ENCODE data around the gene WNT7A. TPM values are rescaled to one million over a fixed set of nuclear protein-coding genes. Genes with fewer than 3 reads are reported as not detected.

The WNT7A gene
- total RNA-seq, 3 donors from 2014 or later: not detected

DNA sequence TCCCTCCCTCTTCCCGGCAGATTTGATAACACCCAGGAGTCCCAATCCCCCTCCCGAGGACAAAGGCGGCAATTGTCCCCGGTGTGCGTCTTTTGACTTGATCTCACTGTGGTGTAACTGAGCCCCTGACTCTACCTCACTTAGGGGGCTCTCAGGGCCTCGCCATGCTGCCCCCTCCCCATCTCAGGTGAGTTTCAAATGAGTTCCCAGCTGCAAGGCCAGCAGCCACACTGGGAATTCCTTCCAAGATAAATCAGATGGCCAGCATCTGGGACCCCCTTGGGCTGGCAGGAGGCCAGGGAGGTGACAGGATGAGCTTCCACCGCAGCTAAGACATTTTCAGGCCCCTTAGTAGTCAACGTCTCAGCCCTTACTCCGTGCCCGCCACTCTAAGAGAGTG is 35.0 kb downstream of the WNT7A start:
- no peak overlapping the region for H3K4me3 ChIP-seq
- TF ChIP-seq, protein P1, sequence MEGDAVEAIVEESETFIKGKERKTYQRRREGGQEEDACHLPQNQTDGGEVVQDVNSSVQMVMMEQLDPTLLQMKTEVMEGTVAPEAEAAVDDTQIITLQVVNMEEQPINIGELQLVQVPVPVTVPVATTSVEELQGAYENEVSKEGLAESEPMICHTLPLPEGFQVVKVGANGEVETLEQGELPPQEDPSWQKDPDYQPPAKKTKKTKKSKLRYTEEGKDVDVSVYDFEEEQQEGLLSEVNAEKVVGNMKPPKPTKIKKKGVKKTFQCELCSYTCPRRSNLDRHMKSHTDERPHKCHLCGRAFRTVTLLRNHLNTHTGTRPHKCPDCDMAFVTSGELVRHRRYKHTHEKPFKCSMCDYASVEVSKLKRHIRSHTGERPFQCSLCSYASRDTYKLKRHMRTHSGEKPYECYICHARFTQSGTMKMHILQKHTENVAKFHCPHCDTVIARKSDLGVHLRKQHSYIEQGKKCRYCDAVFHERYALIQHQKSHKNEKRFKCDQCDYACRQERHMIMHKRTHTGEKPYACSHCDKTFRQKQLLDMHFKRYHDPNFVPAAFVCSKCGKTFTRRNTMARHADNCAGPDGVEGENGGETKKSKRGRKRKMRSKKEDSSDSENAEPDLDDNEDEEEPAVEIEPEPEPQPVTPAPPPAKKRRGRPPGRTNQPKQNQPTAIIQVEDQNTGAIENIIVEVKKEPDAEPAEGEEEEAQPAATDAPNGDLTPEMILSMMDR (IDR thresholded peaks at IDR 0.05): no peak
- DNase-seq (no peak), ATAC-seq (no peak)
- no peaks in the 10 kb centered on the region for H3K36me3 ChIP-seq (ENCODE audit: low read depth)
- H3K9me3 ChIP-seq: no peaks in the 10 kb centered on the region
- H3K4me1 ChIP-seq (ENCODE audit: low read depth): no peaks in the 10 kb centered on the region
- intact Hi-C loops (cut with DNase I, micrococcal nuclease): no loop called here

DNA sequence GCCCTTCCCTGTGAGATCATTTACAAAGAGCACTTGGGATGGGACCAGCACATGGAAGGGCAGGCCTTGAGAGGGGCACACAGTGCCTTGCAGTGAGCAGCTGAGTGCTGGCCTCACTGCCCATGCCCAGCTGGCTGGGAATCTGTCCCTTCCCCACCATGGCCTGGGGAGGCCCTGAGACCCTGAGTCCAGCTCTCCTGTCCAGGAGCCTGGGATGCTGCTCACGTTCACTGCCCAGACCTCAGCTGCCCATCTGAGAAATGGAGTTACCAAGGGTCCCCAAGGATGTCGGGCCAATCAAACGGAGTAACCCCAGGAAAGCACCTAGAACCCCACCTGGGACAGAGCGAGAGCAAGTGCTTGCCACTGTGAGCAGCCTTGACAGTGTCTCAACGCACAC is 35.6 kb downstream of the WNT7A start:
- Histone ChIP-seq H3K9me3 (no peaks in the 10 kb centered on the region), H3K4me3 (no peak overlapping the region), H3K36me3 (ENCODE audit: low read depth) (no peaks in the 10 kb centered on the region), H3K4me1 (ENCODE audit: low read depth) (no peaks in the 10 kb centered on the region)
- intact Hi-C loops (cut with DNase I, micrococcal nuclease): no loop called here
- TF ChIP-seq, protein P1 (IDR thresholded peaks at IDR 0.05): no peak
- ATAC-seq (no peak), DNase-seq (no peak)

DNA sequence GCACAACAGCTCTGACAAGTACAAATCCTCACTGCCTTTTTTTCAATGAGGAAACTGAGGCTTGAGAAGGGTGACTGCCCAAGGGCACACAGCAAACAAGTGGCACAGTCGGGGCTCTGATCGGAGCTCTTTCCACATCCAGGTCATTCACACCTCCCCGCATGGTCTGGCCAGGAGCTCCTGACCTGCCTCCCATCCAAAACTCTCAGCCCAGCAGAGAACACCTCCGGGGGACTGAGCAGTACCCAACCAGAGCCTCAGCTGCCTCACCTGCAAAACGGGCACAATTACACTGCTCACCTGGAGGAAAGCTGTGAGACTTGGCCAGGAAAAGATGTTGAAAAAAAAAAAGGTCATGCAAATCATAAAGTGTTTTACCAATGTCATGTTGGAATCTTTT is 36.5 kb downstream of the WNT7A start:
- Histone ChIP-seq H3K36me3 (ENCODE audit: low read depth) (no peaks in the 10 kb centered on the region), H3K4me1 (ENCODE audit: low read depth) (no peaks in the 10 kb centered on the region), H3K4me3 (no peak overlapping the region), H3K9me3 (no peaks in the 10 kb centered on the region)
- DNase-seq: no peak
- intact Hi-C loops (cut with DNase I, micrococcal nuclease): no loop called here
- TF ChIP-seq, protein P1 (IDR thresholded peaks at IDR 0.05): no peak
- ATAC-seq: no peak

DNA sequence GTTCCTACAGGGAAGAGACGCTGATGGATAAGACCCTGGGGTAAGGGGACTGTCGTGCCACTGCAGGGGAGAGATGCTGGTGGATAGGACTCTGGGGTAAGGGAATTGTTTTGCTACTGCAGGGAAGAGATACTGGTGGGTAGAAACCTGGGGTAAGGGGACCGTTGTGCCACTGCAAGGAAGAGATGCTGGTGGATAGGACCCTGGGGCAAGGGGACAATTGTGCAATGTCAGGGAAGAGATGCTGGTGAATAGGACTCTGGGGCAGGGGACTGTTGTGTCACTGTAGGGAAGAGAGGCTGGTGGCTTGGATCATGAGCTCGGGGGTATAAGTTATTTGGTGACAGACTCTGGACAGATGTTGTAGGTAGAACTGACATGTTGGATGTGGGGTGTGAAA is 37.6 kb downstream of the WNT7A start:
- Histone ChIP-seq H3K4me1 (ENCODE audit: low read depth) (no peaks in the 10 kb centered on the region), H3K9me3 (no peaks in the 10 kb centered on the region), H3K4me3 (no peak overlapping the region), H3K36me3 (ENCODE audit: low read depth) (no peaks in the 10 kb centered on the region)
- ATAC-seq: no peak
- DNase-seq: no peak
- intact Hi-C loops (cut with DNase I, micrococcal nuclease): no loop called here
- TF ChIP-seq, protein P1 (IDR thresholded peaks at IDR 0.05): no peak

DNA sequence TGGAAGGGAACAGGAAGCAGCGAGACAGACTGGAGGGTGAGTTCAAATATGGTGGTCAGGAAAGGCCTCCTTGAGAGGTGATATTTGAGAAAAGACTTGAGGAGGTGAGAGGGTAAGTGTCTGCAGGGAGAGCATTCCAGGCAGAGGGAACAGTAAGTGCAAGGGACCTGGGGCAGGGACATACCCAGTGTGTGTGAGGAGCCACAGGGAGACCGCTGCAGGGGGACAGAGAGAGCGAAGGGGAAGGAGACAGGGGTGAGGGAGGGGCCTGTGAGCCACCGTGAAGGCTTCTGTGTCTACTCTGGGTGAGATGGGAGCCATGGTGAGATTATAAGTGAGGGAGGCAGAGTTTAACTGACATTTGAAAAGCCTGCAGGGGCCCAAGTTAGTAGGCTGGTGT is 38.0 kb downstream of the WNT7A start:
- Histone ChIP-seq H3K36me3 (ENCODE audit: low read depth) (no peaks in the 10 kb centered on the region), H3K9me3 (no peaks in the 10 kb centered on the region), H3K4me3 (no peak overlapping the region), H3K4me1 (ENCODE audit: low read depth) (no peaks in the 10 kb centered on the region)
- intact Hi-C loops (cut with DNase I, micrococcal nuclease): no loop called here
- no peak for ATAC-seq
- DNase-seq: no peak
- TF ChIP-seq, protein P1 (IDR thresholded peaks at IDR 0.05): no peak

DNA sequence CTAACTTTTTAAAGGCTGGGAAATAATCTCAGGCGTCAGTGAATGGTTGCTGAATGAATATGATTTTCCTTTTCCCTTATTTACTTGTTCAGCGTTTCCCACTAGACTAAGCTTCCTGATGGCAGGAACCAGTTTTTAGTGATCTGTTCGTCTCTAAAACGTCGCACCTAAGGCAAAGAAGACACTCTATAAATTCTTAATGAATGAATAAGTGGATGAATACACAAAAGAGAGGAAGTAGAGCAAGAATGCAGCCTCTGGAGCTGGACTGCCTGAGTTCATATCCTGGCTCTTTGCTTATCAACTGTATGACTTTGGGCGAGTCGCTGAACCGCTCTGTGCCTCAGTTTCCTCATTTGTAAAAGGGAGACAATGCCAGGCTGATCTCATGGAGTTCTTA is 38.7 kb downstream of the WNT7A start:
- DNase-seq (no peak), ATAC-seq (no peak)
- intact Hi-C loops (cut with DNase I, micrococcal nuclease): no loop called here
- no peaks in the 10 kb centered on the region for H3K9me3 ChIP-seq
- H3K36me3 ChIP-seq (ENCODE audit: low read depth): no peaks in the 10 kb centered on the region
- no peaks in the 10 kb centered on the region for H3K4me1 ChIP-seq (ENCODE audit: low read depth)
- TF ChIP-seq, protein P1 (IDR thresholded peaks at IDR 0.05): no peak
- H3K4me3 ChIP-seq: no peak overlapping the region
